Caco-2 (cell line): ENCODE measurements around the gene PCBP3. TPM values are rescaled to one million over a fixed set of nuclear protein-coding genes. Genes with fewer than 3 reads are reported as not detected.
"Not testable (repeated sequence)": the region's sequence is repeated elsewhere in the genome, so short reads cannot be mapped to it uniquely, and the experiment has no call there.

Experiments used
- BruUV-seq: library from RNA; stranded (reverse); fragments of 400-500 nt; replicated peaks from 2 replicates; lab custom pipeline; 2021; lab: Mats Ljungman, UMichigan
- CTCF ChIA-PET: fragments of 300-600 bp; sonication (Branson Sonifier 250); formaldehyde crosslinking; loops from one replicate; lab custom pipeline; 2022; ENCODE audit warnings: antibody characterized with exemption; lab: Charles Lee
- POLR2A ChIA-PET: fragments of 300-600 bp; sonication (Branson Sonifier 250); formaldehyde crosslinking; loops from one replicate; lab custom pipeline; 2022; ENCODE audit warnings: antibody characterized with exemption; lab: Charles Lee
- DNase-seq, 2 experiments: peaks; one replicate each; pipeline versions ENCODE4 v3.0.0 to v3.0.0-alpha.2; 2020 to 2022
- H3K27me3 ChIP-seq: replicated peaks from 2 replicates; pipeline ENCODE4 v1.6.0; 2011; ENCODE audit warnings: low read length; ENCODE audit not compliant: control insufficient read depth, insufficient read depth
- H3K36me3 ChIP-seq: 2 replicates; pipeline ENCODE4 v1.5.1; 2011; ENCODE audit warnings: low read length; ENCODE audit not compliant: control insufficient read depth, insufficient read depth
- H3K4me1 ChIP-seq: fragments of 250-450 bp; sonication (Bioruptor Pico); 2 replicates; pipeline ENCODE4 v1.5.1; 2020; ENCODE audit warnings: mild to moderate bottlenecking
- H3K4me3 ChIP-seq: 2 replicates; pipeline ENCODE4 v1.5.1; 2011; ENCODE audit warnings: low read depth, mild to moderate bottlenecking, control low read depth, low read length
- H3K9me3 ChIP-seq: fragments of 250-450 bp; sonication (Bioruptor Pico); 2 replicates; pipeline ENCODE4 v1.5.1; 2020; ENCODE audit warnings: mild to moderate bottlenecking, moderate library complexity
- H3K27ac Mint-ChIP-seq: one replicate; pipeline ENCODE4 v1.8.0; 2022; ENCODE audit warnings: mixed read lengths; ENCODE audit not compliant: unreplicated experiment
- H3K27me3 Mint-ChIP-seq: one replicate; pipeline ENCODE4 v1.8.0; 2022; ENCODE audit warnings: mixed read lengths; ENCODE audit not compliant: insufficient read depth, unreplicated experiment
- H3K36me3 Mint-ChIP-seq: one replicate; pipeline ENCODE4 v1.8.0; 2022; ENCODE audit warnings: mild to moderate bottlenecking, mixed read lengths; ENCODE audit not compliant: insufficient read depth, unreplicated experiment
- H3K4me1 Mint-ChIP-seq: one replicate; pipeline ENCODE4 v1.8.0; 2022; ENCODE audit warnings: low read depth, mixed read lengths; ENCODE audit not compliant: unreplicated experiment
- H3K4me3 Mint-ChIP-seq: one replicate; pipeline ENCODE4 v1.8.0; 2022; ENCODE audit warnings: mild to moderate bottlenecking, moderate library complexity, mixed read lengths; ENCODE audit not compliant: unreplicated experiment
- H3K9me3 Mint-ChIP-seq: one replicate; pipeline ENCODE4 v1.8.0; 2022; ENCODE audit warnings: mixed read lengths; ENCODE audit not compliant: unreplicated experiment
- CTCF ChIP-seq, 2 experiments: fragments of 200-600 bp in 1 of 2; IDR thresholded peaks; 1 replicate in 1 of 2; 2 replicates in 1 of 2; pipeline versions ENCODE4 v1.5.1 to v1.8.0; 2011 to 2022; ENCODE audit warnings: antibody characterized with exemption in 1 of 2, control low read depth in 1 of 2, inconsistent platforms in 1 of 2, low read depth in 1 of 2, low read length in 1 of 2, mild to moderate bottlenecking in 1 of 2, moderate library complexity in 1 of 2; ENCODE audit not compliant: insufficient read depth in 1 of 2, severe bottlenecking in 1 of 2, unreplicated experiment in 1 of 2
- intact Hi-C: fragments of 100-400 bp; cut with micrococcal nuclease; formaldehyde crosslinking; loops from one replicate; pipeline ENCODE4 v1.10.0; 2022; ENCODE audit not compliant: unreplicated experiment
- total RNA-seq: library from RNA; stranded (reverse); gene quantifications from 2 replicates; pipeline ENCODE4 v1.2.3, GENCODE V29; 2022

The PCBP3 gene
- total RNA-seq, 1 experiment from 2014 or later, result 0.75 TPM

DNA sequence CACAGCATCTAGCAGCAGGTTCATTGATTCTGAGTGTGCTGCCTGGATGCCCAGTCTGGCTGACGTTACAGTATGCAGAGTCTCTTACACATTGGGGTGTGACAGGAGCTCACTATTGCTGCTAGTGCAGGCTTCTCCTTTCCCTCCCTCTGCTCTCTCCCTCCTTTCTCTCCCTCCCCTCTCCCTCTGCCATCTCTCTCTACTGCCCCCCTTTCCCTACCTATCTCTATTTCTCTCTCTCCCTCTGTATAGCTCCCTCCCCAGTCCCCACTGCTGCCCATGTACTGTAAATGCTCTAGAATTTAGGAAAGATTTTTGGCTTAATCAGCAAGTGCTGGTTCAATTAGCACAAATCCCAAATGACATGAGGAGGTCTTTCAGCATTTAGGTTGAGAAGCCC lies 62.8 kb downstream of the PCBP3 start:
- no peaks in the 10 kb centered on the region for H3K9me3 ChIP-seq
- H3K4me3 ChIP-seq, result no peak overlapping the region
- TF ChIP-seq CTCF (IDR thresholded peaks at IDR 0.05; ENCODE audit: insufficient read depth in 1 of 2, low read depth in 1 of 2, low read length in 1 of 2, severe bottlenecking in 1 of 2, unreplicated experiment in 1 of 2), result no peak
- no peaks in the 10 kb centered on the region for H3K36me3 Mint-ChIP-seq
- no peaks in the 10 kb centered on the region for H3K27me3 ChIP-seq
- H3K9me3 Mint-ChIP-seq, result no peaks in the 10 kb centered on the region
- H3K4me1 Mint-ChIP-seq, result no peaks in the 10 kb centered on the region
- no TSS peak for BruUV-seq
- POLR2A ChIA-PET, result interaction anchor here (0.6 kb wide), 1 partner anchor 20 kb away, joined by 3 read pairs; no protein-coding TSS in a partner anchor
- H3K4me1 ChIP-seq, result no peaks in the 10 kb centered on the region
- no peak for DNase-seq
- no peak overlapping the region for H3K4me3 Mint-ChIP-seq
- H3K27me3 Mint-ChIP-seq, result peaks cover 9% of the 10 kb centered on the region
- no peaks in the 10 kb centered on the region for H3K36me3 ChIP-seq
- no peak overlapping the region for H3K27ac Mint-ChIP-seq
- CTCF ChIA-PET, result no interaction called here
- intact Hi-C loops, result no loop called here

DNA sequence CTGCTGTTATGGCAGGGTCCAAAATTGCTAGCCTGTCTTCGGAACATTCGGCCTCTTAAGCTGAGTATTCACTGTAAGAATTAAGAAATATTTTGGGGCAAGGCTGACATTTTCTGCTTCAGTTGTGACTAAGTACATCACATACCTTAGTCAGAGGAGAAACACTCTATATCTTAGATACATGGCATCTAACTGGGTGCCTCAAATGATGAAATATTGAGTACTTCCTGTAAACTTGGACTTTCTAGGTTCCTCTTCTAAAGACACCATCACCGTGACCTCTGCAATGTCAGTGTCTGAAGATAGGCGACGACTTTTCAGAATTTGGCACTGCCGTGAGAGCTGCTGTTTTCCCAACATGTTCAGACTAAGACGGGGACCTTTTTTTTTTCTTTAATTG lies 65.6 kb downstream of the PCBP3 start:
- Mint-ChIP-seq H3K36me3 (no peaks in the 10 kb centered on the region), H3K9me3 (no peaks in the 10 kb centered on the region), H3K27me3 (peaks cover 4% of the 10 kb centered on the region), H3K4me1 (no peaks in the 10 kb centered on the region), H3K4me3 (no peak overlapping the region), H3K27ac (no peak overlapping the region)
- POLR2A ChIA-PET, result no interaction called here
- CTCF ChIA-PET, result no interaction called here
- BruUV-seq, result no TSS peak
- DNase-seq, result no peak
- Histone ChIP-seq H3K27me3 (no peaks in the 10 kb centered on the region), H3K4me1 (no peaks in the 10 kb centered on the region), H3K4me3 (no peak overlapping the region), H3K9me3 (peaks cover 7% of the 10 kb centered on the region; the same call in 1 of the 2 replicates), H3K36me3 (no peaks in the 10 kb centered on the region)
- no peak for TF ChIP-seq CTCF (IDR thresholded peaks at IDR 0.05; ENCODE audit: insufficient read depth in 1 of 2, low read depth in 1 of 2, low read length in 1 of 2, severe bottlenecking in 1 of 2, unreplicated experiment in 1 of 2)
- intact Hi-C loops, result no loop called here

- Mint-ChIP-seq H3K9me3 (no peaks in the 10 kb centered on the region), H3K36me3 (no peaks in the 10 kb centered on the region), H3K27me3 (peaks cover 4% of the 10 kb centered on the region), H3K27ac (no peak overlapping the region), H3K4me1 (no peaks in the 10 kb centered on the region), H3K4me3 (no peak overlapping the region)
- DNase-seq, result no peak
- Histone ChIP-seq H3K27me3 (no peaks in the 10 kb centered on the region), H3K36me3 (no peaks in the 10 kb centered on the region), H3K4me3 (no peak overlapping the region), H3K4me1 (no peaks in the 10 kb centered on the region), H3K9me3 (peaks cover 7% of the 10 kb centered on the region; the same call in 1 of the 2 replicates)
- BruUV-seq, result no TSS peak
- TF ChIP-seq CTCF (IDR thresholded peaks at IDR 0.05; ENCODE audit: insufficient read depth in 1 of 2, low read depth in 1 of 2, low read length in 1 of 2, severe bottlenecking in 1 of 2, unreplicated experiment in 1 of 2), result no peak
- CTCF ChIA-PET, result no interaction called here
- POLR2A ChIA-PET, result no interaction called here
- intact Hi-C loops, result no loop called here
Measured at GRCh38 chr21:45709696-45710268, 66.3 kb downstream of the PCBP3 start.

- H3K4me3 ChIP-seq, H3K4me1 Mint-ChIP-seq, POLR2A ChIA-PET, DNase-seq, CTCF ChIA-PET, H3K9me3 ChIP-seq, H3K9me3 Mint-ChIP-seq, H3K27me3 Mint-ChIP-seq, H3K27ac Mint-ChIP-seq, H3K4me1 ChIP-seq, intact Hi-C loops, H3K4me3 Mint-ChIP-seq, H3K36me3 Mint-ChIP-seq, H3K27me3 ChIP-seq, BruUV-seq, H3K36me3 ChIP-seq: not testable (repeated sequence)
Measured at GRCh38 chr21:45710306-45710705, 66.8 kb downstream of the PCBP3 start.
